Uterus (tissue), 4 donors: ENCODE results near the gene S100A11. TPM values are rescaled to one million over a fixed set of nuclear protein-coding genes. Genes with fewer than 3 reads are reported as not detected.

Experiments
- DNase-seq, 2 donors: peaks; one replicate each; pipeline ENCODE4 v3.0.0-alpha.2; 2019 to 2020
- H3K27ac ChIP-seq, 2 donors: fragments of 200-600 bp; sonication (generic); 1 replicate in 1 of 2; 2 replicates in 1 of 2; pipeline ENCODE4 v1.5.1; 2016 to 2018
- H3K27me3 ChIP-seq, 2 donors: fragments of 200-600 bp; sonication (generic); one replicate each; pipeline ENCODE4 v1.5.1; 2018 to 2019; ENCODE audit warnings: control low read depth in 1 of 2
- H3K36me3 ChIP-seq, 2 donors: fragments of 200-600 bp; sonication (generic); one replicate each; pipeline ENCODE4 v1.5.1; 2019; ENCODE audit warnings: control low read depth in 1 of 2
- H3K4me1 ChIP-seq, 2 donors: fragments of 200-600 bp; sonication (generic); one replicate each; pipeline ENCODE4 v1.5.1; 2018 to 2019; ENCODE audit warnings: control low read depth in 1 of 2
- H3K4me3 ChIP-seq, 2 donors: fragments of 200-600 bp; sonication (generic); 1 replicate in 1 of 2; 2 replicates in 1 of 2; pipeline ENCODE4 v1.5.1; 2018 to 2019; ENCODE audit warnings: mild to moderate bottlenecking in 1 of 2
- H3K9me3 ChIP-seq, 2 donors: fragments of 200-600 bp; sonication (generic); one replicate each; pipeline ENCODE4 v1.5.1; 2019; ENCODE audit warnings: control low read depth in 1 of 2
- POLR2A ChIP-seq, 2 donors: fragments of 450-650 bp; IDR thresholded peaks; one replicate each; pipeline ENCODE4 v1.6.1; 2016; ENCODE audit warnings: antibody characterized with exemption in 2 of 2, mild to moderate bottlenecking in 1 of 2, moderate library complexity in 1 of 2
- intact Hi-C: fragments of 100-400 bp; cut with DNase I; formaldehyde crosslinking; loops from one replicate; pipeline ENCODE4 v1.15.1; 2023; ENCODE audit warnings: low total_unique reads
- total RNA-seq, 4 donors: library from RNA; depleted of rRNA in 3 of 4; stranded (reverse); fragments of >200 nt in 3 of 4; gene quantifications; one replicate each; pipeline versions ENCODE4 v1.1.0 to v1.2.4, GENCODE V29; 2014 to 2023
- TF ChIP-seq, protein P1 (sequence below), 4 experiments: fragments of 200-600 bp in 2 of 4; fragments of 450-650 bp in 2 of 4; sonication (generic) in 2 of 4; IDR thresholded peaks; one replicate each; pipeline ENCODE4 v1.5.1; 2016 to 2019; ENCODE audit warnings: antibody characterized with exemption in 4 of 4, mild to moderate bottlenecking in 2 of 4, moderate library complexity in 1 of 4
- donor health status: DM: yes; HTN: yes; CAD: no.

S100A11 gene
- total RNA-seq, 4 donors from 2014 or later: 14.9 to 321 (median 146) TPM

DNA sequence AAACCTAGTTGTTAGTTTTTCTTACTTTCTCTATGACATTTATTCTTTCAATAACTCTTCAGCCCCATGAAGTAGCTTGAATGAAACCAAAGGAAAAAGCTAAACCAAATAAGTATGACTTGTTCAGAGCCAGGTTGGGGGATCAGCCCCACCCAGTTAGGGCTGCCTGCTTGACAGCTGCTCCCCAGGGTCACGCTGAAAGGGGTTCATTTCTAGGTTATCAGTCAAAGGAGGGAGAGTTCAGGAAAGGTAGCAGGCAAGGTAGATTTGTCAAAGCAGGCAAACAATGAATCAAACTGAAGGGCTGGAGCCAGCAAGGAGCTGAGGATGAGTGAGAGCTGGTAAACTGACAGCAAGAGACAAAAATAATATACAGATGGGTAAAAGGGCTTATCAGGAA lies 3.1 kb upstream of the S100A11 start:
- no peak overlapping the region for H3K4me3 ChIP-seq
- no peaks in the 10 kb centered on the region for H3K36me3 ChIP-seq
- no peaks in the 10 kb centered on the region for H3K9me3 ChIP-seq
- TF ChIP-seq, protein P1, sequence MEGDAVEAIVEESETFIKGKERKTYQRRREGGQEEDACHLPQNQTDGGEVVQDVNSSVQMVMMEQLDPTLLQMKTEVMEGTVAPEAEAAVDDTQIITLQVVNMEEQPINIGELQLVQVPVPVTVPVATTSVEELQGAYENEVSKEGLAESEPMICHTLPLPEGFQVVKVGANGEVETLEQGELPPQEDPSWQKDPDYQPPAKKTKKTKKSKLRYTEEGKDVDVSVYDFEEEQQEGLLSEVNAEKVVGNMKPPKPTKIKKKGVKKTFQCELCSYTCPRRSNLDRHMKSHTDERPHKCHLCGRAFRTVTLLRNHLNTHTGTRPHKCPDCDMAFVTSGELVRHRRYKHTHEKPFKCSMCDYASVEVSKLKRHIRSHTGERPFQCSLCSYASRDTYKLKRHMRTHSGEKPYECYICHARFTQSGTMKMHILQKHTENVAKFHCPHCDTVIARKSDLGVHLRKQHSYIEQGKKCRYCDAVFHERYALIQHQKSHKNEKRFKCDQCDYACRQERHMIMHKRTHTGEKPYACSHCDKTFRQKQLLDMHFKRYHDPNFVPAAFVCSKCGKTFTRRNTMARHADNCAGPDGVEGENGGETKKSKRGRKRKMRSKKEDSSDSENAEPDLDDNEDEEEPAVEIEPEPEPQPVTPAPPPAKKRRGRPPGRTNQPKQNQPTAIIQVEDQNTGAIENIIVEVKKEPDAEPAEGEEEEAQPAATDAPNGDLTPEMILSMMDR (IDR thresholded peaks at IDR 0.05): no peak
- TF ChIP-seq POLR2A (IDR thresholded peaks at IDR 0.05): no peak
- no peak for DNase-seq
- H3K4me1 ChIP-seq: peaks cover 0 to 1% of the 10 kb centered on the region in 2 donors
- no peak overlapping the region for H3K27ac ChIP-seq
- intact Hi-C loops: no loop called here
- H3K27me3 ChIP-seq: no peaks in the 10 kb centered on the region

DNA sequence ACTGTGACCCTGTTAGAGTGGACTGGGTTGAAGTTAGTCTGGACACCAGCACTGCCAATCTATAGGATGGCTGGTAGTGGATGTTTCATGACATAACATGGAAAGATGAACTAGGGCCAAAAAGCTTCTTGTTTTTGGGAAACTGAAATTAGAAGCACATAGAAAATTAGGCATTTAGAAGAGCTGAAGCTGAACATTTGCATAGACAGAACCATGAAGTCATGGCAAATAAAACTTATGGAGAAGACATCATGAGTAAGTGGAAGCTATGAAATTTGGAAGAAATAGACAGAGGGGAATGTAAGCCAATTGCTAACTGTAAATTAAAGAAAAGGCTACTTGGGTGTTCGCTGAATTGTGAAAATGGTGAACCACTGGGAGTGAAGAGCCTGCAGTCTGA lies 2.7 kb upstream of the S100A11 start:
- Histone ChIP-seq H3K27me3 (no peaks in the 10 kb centered on the region), H3K9me3 (no peaks in the 10 kb centered on the region), H3K27ac (no peak overlapping the region), H3K36me3 (no peaks in the 10 kb centered on the region), H3K4me1 (peaks cover 0 to 5% of the 10 kb centered on the region in 2 donors), H3K4me3 (no peak overlapping the region)
- TF ChIP-seq POLR2A (IDR thresholded peaks at IDR 0.05): no peak
- TF ChIP-seq, protein P1 (IDR thresholded peaks at IDR 0.05): no peak
- no peak for DNase-seq
- intact Hi-C loops: no loop called here

DNA sequence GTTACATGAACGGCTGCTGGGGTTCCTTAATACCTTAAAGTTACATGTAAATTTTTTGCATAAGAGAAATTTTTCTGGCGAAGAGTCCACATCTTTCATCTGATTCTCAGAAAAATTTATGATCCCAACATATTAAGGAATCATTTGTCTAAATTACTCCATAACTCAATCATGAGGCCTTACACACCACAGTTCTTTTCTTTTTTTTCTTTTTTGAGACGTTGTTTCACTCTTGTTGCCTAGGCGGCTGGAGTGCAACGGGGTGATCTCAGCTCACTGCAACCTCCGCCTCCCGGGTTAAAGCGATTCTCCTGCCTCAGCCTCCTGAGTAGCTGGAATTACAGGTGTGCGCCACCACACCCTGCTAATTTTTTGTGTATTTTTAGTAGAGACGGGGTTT lies 2.1 kb upstream of the S100A11 start:
- H3K27ac ChIP-seq: no peak overlapping the region
- peaks cover 0 to 5% of the 10 kb centered on the region in 2 donors for H3K4me1 ChIP-seq
- TF ChIP-seq POLR2A (IDR thresholded peaks at IDR 0.05): no peak
- TF ChIP-seq, protein P1 (IDR thresholded peaks at IDR 0.05): no peak
- H3K9me3 ChIP-seq: no peaks in the 10 kb centered on the region
- DNase-seq: no peak
- no peaks in the 10 kb centered on the region for H3K27me3 ChIP-seq
- no peaks in the 10 kb centered on the region for H3K36me3 ChIP-seq
- intact Hi-C loops: no loop called here
- no peak overlapping the region for H3K4me3 ChIP-seq

DNA sequence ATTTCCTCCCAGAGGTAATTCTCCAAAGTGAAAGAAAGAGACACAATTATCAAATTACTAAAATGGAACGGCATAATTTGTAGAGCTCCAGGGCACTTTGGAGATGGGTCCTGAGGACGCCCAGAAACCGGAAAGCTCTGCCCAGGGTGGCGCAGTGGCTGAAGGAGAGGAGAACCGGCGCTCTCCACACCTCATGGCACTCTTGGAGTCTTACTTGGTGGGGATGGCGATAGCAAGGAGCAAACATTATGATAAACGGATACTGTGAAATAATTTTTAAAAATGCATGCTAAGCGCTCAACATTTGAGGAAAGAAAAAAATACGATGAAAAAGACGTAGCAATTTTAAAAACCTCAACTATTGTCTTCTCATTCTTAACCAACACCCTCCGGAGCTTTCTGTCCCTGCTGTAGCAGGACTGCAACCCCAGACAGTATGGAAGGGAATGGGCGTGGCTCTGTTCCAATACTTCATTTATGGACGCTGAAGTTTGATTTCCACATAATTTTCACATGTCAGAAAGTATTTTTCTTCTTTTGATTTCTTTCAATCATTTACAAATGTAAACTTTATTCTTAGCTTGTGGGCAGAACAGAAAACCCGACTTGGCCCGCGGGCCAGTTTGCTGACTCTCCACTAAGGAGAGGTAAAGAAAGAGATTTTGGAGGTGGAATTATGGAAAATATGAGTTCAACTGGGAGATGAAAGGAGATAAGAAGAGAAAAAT lies 1.1 kb downstream of the S100A11 start:
- DNase-seq: peak in 1 of 2 donors; percentile 29
- peak overlapping the region; percentile 90 to 91 for H3K27ac ChIP-seq
- peaks cover 0 to 5% of the 10 kb centered on the region in 2 donors for H3K4me1 ChIP-seq
- no peaks in the 10 kb centered on the region for H3K9me3 ChIP-seq
- H3K4me3 ChIP-seq: peak overlapping the region; percentile 50 to 63
- no peaks in the 10 kb centered on the region for H3K27me3 ChIP-seq
- intact Hi-C loops: no loop called here
- TF ChIP-seq, protein P1 (IDR thresholded peaks at IDR 0.05): no peak
- no peak for TF ChIP-seq POLR2A (IDR thresholded peaks at IDR 0.05)
- H3K36me3 ChIP-seq: no peaks in the 10 kb centered on the region

DNA sequence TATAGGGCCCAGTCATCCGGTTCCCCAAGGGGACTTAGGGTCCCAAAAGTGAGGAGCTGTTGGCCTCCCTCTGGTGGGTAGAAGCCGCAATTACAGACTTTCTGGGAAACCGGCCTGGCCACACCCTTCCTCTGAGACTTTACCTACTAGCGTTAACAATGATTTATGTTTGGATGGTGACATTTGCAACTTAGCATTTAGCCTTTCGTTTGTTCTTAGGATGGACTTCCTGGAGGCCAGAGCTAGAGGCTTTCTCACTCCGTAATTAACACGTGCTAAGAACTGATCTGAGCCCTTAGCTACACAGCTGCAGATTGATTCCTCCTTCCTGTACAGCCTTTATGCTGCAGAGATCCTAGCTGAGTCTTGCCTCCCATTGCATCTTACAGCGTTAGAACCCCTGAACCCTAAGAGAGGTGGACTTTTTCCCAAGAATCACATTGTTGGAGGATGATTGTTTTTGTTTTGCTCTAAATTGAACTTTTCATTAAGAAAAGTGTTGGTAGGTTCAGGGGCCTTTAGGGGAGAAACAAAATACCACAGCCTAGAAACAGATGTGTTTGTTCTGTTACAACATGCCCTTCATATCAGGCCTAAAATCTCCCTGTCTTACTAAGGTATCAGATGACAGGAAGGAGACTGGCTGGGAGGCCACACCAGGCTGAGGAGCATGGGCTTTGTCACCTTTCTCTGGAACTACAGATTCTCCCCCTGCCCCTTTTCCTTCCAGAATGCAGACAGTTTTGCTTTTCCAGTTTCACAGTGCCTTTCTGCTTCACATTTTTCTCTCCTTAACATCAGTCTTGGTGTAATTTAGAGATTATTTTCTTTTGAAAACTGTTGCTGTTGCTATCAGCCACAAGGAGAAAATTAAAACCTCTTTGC lies 1.9 kb downstream of the S100A11 start:
- intact Hi-C loops: no loop called here
- no peaks in the 10 kb centered on the region for H3K9me3 ChIP-seq
- no peaks in the 10 kb centered on the region for H3K27me3 ChIP-seq
- DNase-seq: peak; percentile 43 to 47
- no peak for TF ChIP-seq POLR2A (IDR thresholded peaks at IDR 0.05)
- TF ChIP-seq, protein P1 (IDR thresholded peaks at IDR 0.05): peak; percentile 37 to 65 (median 45)
- H3K4me1 ChIP-seq: peaks cover 0 to 5% of the 10 kb centered on the region in 2 donors
- no peaks in the 10 kb centered on the region for H3K36me3 ChIP-seq
- peak overlapping the region; percentile 90 to 91 for H3K27ac ChIP-seq
- peak overlapping the region; percentile 50 to 63 for H3K4me3 ChIP-seq
